Measurements from ENCODE around the gene NHEJ1. TPM values are rescaled to one million over a fixed set of nuclear protein-coding genes. Genes with fewer than 3 reads are reported as not detected.
"Not testable (repeated sequence)": the region's sequence is repeated elsewhere in the genome, so short reads cannot be mapped to it uniquely, and the experiment has no call there.

NHEJ1 gene
- total RNA-seq, 2 experiments from 2014 or later: 7.2 to 8.5 TPM

DNA sequence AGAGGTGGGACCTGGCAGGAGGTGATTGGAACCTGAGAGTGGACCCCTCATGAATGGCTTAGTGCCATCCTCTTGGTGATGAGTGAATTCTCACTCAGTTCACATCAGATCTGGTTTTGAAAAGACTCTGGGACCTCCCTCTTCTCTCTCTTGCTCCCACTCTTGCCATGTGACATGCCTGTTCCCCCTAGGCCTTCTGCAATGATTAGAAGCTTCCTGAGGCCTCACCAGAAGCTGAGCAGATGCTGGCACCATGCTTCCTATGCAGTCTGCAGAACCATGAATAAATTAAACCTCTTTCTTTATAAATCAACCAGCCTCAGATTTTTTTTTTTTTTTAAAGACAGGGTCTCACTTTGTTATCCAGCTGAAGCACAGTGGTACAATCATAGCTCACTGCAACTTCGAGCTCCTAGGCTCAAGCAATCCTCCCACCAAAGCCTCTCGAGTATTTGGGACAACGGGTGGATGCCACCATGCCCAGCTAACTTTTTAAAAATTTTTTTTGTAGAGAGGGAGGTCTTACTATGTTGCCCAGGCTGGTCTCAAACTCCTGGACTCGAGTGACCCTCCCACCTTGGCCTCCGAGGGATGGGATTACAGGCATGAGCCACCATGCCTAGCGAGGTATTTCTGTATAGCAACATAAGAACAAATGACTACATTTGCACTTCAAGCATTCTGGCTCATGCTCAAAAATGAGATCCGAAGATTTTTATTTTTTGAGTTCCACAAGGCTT lies 44.0 kb upstream of the NHEJ1 start:
- Histone ChIP-seq H3K27ac (ENCODE audit: low read depth in 1 of 2, low read length in 2 of 2) (no peak overlapping the region), H3K4me3 (ENCODE audit: low read length) (no peak overlapping the region), H3K27me3 (ENCODE audit: control insufficient read depth in 1 of 2, insufficient read depth in 2 of 2, low read length in 2 of 2) (no peaks in the 10 kb centered on the region), H3K9me3 (ENCODE audit: control insufficient read depth in 1 of 2, insufficient read depth in 1 of 2, low read length in 2 of 2) (peaks cover 0 to 3% of the 10 kb centered on the region in 2 experiments), H3K36me3 (ENCODE audit: insufficient read depth, low read length) (peaks cover 20% of the 10 kb centered on the region), H3K4me1 (ENCODE audit: insufficient read depth, low read length) (peaks cover 38% of the 10 kb centered on the region)
- CTCF ChIA-PET: interaction anchor here (0.7 to 1.0 kb wide), 2 partner anchors 76 to 90 kb away, joined by 3 to 7 read pairs; no protein-coding TSS in a partner anchor
- H3K9me3 Mint-ChIP-seq: no peaks in the 10 kb centered on the region
- no peak overlapping the region for H3K4me3 Mint-ChIP-seq
- H3K27ac Mint-ChIP-seq: peak overlapping the region; percentile 93
- ATAC-seq (ENCODE audit: poor library complexity) (no peak), DNase-seq (peak in 1 of 14 experiments; percentile 0)
- H3K27me3 Mint-ChIP-seq: peaks cover under 1% of the 10 kb centered on the region
- peaks cover 39% of the 10 kb centered on the region for H3K4me1 Mint-ChIP-seq (ENCODE audit: low read depth)
- POLR2A ChIA-PET: no interaction called here
- intact Hi-C loops (cut with DNase I, micrococcal nuclease): loop anchor here in 1 of 2 experiments (10.0 kb wide), 2 partner anchors 180 to 340 kb away; partner anchors contain the start of genes CHPF, DNPEP and TMEM198
- TF ChIP-seq, protein P1, sequence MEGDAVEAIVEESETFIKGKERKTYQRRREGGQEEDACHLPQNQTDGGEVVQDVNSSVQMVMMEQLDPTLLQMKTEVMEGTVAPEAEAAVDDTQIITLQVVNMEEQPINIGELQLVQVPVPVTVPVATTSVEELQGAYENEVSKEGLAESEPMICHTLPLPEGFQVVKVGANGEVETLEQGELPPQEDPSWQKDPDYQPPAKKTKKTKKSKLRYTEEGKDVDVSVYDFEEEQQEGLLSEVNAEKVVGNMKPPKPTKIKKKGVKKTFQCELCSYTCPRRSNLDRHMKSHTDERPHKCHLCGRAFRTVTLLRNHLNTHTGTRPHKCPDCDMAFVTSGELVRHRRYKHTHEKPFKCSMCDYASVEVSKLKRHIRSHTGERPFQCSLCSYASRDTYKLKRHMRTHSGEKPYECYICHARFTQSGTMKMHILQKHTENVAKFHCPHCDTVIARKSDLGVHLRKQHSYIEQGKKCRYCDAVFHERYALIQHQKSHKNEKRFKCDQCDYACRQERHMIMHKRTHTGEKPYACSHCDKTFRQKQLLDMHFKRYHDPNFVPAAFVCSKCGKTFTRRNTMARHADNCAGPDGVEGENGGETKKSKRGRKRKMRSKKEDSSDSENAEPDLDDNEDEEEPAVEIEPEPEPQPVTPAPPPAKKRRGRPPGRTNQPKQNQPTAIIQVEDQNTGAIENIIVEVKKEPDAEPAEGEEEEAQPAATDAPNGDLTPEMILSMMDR (IDR thresholded peaks at IDR 0.05): no peak
- peaks cover 20% of the 10 kb centered on the region for H3K36me3 Mint-ChIP-seq (ENCODE audit: low read depth)

DNA sequence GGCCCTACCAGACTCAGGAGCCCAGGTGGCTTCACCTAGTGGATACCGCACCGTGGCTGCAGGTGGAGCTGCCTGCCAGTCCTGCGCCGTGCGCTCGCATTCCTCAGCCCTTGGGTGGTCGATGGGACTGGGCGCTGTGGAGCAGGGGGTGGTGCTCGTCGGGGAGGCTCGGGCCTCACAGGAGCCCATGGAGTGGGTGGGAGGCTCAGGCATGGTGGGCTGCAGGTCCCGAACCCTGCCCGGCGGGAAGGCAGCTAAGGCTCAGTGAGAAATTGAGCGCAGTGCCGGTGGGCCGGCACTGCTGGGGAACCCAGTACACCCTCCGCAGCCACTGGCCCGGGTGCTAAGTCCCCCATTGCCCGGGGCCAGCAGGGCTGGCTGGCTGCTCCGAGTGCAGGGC lies 40.7 kb upstream of the NHEJ1 start:
- CTCF ChIA-PET: interaction anchor here (1.7 to 2.3 kb wide), 2 partner anchors 10 to 143 kb away, joined by 4 to 6 read pairs; no protein-coding TSS in a partner anchor
- H3K9me3 ChIP-seq (ENCODE audit: control insufficient read depth in 1 of 2, insufficient read depth in 1 of 2, low read length in 2 of 2); H3K27me3 Mint-ChIP-seq; H3K27ac ChIP-seq (ENCODE audit: low read depth in 1 of 2, low read length in 2 of 2); DNase-seq; H3K4me3 ChIP-seq (ENCODE audit: low read length); ATAC-seq (ENCODE audit: poor library complexity); H3K9me3 Mint-ChIP-seq; H3K27me3 ChIP-seq (ENCODE audit: control insufficient read depth in 1 of 2, insufficient read depth in 2 of 2, low read length in 2 of 2); H3K27ac Mint-ChIP-seq; H3K4me3 Mint-ChIP-seq; H3K36me3 Mint-ChIP-seq (ENCODE audit: low read depth); H3K36me3 ChIP-seq (ENCODE audit: insufficient read depth, low read length): not testable (repeated sequence)
- peaks cover 12% of the 10 kb centered on the region for H3K4me1 Mint-ChIP-seq (ENCODE audit: low read depth)
- peaks cover 13% of the 10 kb centered on the region for H3K4me1 ChIP-seq (ENCODE audit: insufficient read depth, low read length)
- intact Hi-C loops (cut with DNase I, micrococcal nuclease): loop anchor here in 1 of 2 experiments (10.0 kb wide), 2 partner anchors 183 to 343 kb away; partner anchors contain the start of genes CHPF, DNPEP and TMEM198
- POLR2A ChIA-PET: interaction anchor here (1.1 to 2.4 kb wide), 3 partner anchors 19 to 25 kb away, joined by 3 to 14 read pairs (median 12); partner anchors contain the start of gene CNPPD1

DNA sequence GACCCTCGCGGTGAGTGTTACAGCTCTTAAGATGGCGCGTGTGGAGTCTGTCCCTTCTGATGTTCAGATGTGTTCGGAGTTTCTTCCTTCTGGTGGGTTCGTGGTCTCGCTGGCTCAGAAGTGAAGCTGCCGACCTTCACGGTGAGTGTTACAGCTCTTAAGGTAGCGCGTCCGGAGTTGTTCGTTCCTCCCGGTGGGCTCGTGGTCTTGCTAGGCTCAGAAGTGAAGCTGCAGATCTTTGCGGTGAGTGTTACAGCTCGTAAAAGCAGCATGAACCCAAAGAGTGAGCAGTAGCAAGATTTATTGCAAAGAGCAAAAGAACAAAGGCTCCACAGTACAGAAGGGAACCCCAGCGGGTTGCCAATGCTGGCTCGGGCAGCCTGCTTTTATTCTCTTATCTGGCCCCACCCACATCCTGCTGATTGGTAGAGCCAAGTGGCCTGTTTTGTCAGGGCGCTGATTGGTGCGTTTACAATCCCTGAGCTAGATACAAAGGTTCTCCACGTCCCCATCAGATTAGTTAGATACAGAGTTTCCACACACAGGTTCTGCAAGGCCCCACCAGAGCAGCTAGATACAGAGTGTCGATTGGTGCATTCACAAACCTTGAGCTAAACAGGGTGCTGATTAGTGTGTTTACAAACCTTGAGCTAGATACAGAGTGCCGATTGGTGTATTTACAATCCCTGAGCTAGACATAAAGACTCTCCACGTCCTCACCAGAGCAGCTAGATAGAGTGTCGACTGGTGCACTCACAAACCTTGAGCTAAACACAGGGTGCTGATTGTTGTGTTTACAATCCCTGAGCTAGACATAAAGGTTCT lies 40.1 kb upstream of the NHEJ1 start:
- DNase-seq: peak in 4 of 14 experiments; percentile 24 to 57 (median 40)
- ATAC-seq (ENCODE audit: poor library complexity); H3K27ac ChIP-seq (ENCODE audit: low read depth in 1 of 2, low read length in 2 of 2): not testable (repeated sequence)

More for the DNA sequence above, 40.1 kb upstream of the NHEJ1 start:
- not testable (repeated sequence) for H3K9me3 ChIP-seq (ENCODE audit: control insufficient read depth in 1 of 2, insufficient read depth in 1 of 2, low read length in 2 of 2); H3K4me1 ChIP-seq (ENCODE audit: insufficient read depth, low read length); H3K27me3 Mint-ChIP-seq; H3K4me1 Mint-ChIP-seq (ENCODE audit: low read depth); H3K36me3 ChIP-seq (ENCODE audit: insufficient read depth, low read length); H3K27me3 ChIP-seq (ENCODE audit: control insufficient read depth in 1 of 2, insufficient read depth in 2 of 2, low read length in 2 of 2); H3K36me3 Mint-ChIP-seq (ENCODE audit: low read depth); H3K9me3 Mint-ChIP-seq
- ChIA-PET POLR2A (interaction anchor here (0.8 to 2.4 kb wide), 6 partner anchors 19 to 44 kb away, joined by 3 to 14 read pairs (median 4); partner anchors contain the start of genes ANKZF1, ATG9A, CNPPD1 and GLB1L), CTCF (interaction anchor here (0.9 to 2.3 kb wide), 2 partner anchors 11 to 94 kb away, joined by 6 read pairs; no protein-coding TSS in a partner anchor)
- Mint-ChIP-seq H3K27ac (peak overlapping the region; percentile 61), H3K4me3 (peak overlapping the region; percentile 76)
- intact Hi-C loops (cut with DNase I, micrococcal nuclease): loop anchor here in 1 of 2 experiments (10.0 kb wide), 2 partner anchors 184 to 344 kb away; partner anchors contain the start of genes CHPF, DNPEP and TMEM198
- peak overlapping the region; percentile 31 for H3K4me3 ChIP-seq (ENCODE audit: low read length)
